NB4 (cell line): ENCODE measurements around the gene CROCC.

Experiments
- CTCF ChIP-seq: IDR thresholded peaks from one replicate; pipeline ENCODE4 v1.5.1; 2012; ENCODE audit warnings: low read depth, low read length
- MAX ChIP-seq: IDR thresholded peaks from 2 replicates; pipeline ENCODE4 v1.6.1; 2011; ENCODE audit warnings: low read depth, low read length
- MYC ChIP-seq: IDR thresholded peaks from 2 replicates; pipeline ENCODE4 v1.6.1; 2011; ENCODE audit warnings: low read depth, low read length
- POLR2A ChIP-seq: IDR thresholded peaks from 2 replicates; pipeline ENCODE4 v1.6.1; 2011; ENCODE audit warnings: mild to moderate bottlenecking; ENCODE audit not compliant: insufficient read length; ENCODE audit errors: extremely low read depth

- TF ChIP-seq CTCF: no peak
- TF ChIP-seq POLR2A: no peak
- TF ChIP-seq MYC: no peak
- TF ChIP-seq MAX: no peak
Observed at GRCh38 chr1:16946646-16947045, 24.9 kb downstream of the CROCC start.
